Measurements from ENCODE around the gene CARMIL1. TPM values are rescaled to one million over a fixed set of nuclear protein-coding genes. Genes with fewer than 3 reads are reported as not detected.

Gene CARMIL1
- total and polyA plus RNA-seq, 12 donors, result 9.2 to 36.2 (median 14.5) TPM

DNA sequence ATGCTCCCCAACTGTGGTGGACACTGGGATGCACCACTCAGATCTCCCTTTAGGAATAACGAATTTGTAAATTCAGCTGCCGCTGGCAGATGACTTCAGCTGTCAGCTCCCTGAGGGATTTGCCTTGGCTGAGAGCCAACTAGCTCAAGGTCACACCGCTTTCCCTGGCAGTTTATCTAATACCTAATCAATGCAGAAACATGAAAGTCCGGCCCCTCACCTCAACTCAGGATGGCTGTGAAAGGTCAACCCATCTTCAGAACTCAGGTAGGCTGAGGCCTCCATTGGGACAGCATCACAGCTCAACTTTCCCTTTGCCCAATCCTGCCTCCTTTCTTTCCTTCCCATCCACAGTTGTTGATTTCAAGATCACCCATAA lies 350.0 kb downstream of the CARMIL1 start:
- H3K27ac ChIP-seq, result no peak overlapping the region
- H3K4me1 ChIP-seq (replicated peaks in 1 of 2), result no peaks in the 10 kb centered on the region
- 26 to 50% (median 34%) methylated on average over 4 of the region's 4 CpGs for WGBS, 4 donors
- intact Hi-C loops (cut with DNase I), result no loop called here
- H3K4me3 ChIP-seq, result no peak overlapping the region
- TF ChIP-seq, protein P1, sequence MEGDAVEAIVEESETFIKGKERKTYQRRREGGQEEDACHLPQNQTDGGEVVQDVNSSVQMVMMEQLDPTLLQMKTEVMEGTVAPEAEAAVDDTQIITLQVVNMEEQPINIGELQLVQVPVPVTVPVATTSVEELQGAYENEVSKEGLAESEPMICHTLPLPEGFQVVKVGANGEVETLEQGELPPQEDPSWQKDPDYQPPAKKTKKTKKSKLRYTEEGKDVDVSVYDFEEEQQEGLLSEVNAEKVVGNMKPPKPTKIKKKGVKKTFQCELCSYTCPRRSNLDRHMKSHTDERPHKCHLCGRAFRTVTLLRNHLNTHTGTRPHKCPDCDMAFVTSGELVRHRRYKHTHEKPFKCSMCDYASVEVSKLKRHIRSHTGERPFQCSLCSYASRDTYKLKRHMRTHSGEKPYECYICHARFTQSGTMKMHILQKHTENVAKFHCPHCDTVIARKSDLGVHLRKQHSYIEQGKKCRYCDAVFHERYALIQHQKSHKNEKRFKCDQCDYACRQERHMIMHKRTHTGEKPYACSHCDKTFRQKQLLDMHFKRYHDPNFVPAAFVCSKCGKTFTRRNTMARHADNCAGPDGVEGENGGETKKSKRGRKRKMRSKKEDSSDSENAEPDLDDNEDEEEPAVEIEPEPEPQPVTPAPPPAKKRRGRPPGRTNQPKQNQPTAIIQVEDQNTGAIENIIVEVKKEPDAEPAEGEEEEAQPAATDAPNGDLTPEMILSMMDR (IDR thresholded peaks at IDR 0.05), result no peak
- no peak for TF ChIP-seq POLR2A (IDR thresholded peaks at IDR 0.05)
- H3K27me3 ChIP-seq, result no peaks in the 10 kb centered on the region
- DNase-seq, result no peak
- H3K36me3 ChIP-seq (replicated peaks in 1 of 2), result no peaks in the 10 kb centered on the region
- no peaks in the 10 kb centered on the region for H3K9me3 ChIP-seq (replicated peaks in 1 of 3)

DNA sequence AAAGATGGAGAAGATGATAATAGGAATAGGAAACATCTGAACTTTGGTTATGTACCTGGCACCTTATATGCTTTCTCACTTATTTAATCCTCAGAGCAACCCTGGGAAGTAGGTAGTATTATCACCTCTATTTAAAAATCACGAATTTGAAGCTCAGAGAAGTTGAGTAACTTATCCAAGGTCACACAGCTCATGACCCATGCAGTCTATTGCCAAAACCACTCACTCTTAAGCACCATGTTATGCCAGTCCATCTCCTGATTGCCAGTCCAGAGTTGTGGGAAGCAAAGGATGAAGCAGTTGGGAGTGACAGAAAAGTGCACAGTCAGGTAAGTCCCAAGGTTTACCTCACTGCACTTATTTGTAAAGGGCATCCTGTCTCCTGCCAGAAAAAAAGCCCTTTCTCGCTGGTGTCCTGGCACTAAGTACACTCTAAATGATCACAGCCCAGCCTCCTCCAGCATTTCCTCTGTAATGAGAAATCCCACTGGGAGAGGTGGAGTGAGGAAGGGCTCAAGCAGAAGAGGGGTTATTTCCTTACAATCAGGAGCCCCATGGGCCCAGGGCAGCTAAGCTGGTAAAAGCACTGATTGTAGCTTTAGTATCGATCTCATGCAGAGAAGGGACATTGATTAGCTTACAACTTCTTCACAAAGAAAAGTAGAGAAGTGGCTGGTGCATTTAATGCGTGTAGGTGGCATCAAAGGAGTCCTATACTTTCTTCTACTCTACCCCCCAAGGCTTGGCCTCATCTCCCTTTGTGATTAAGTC lies 351.5 kb downstream of the CARMIL1 start:
- DNase-seq, result no peak
- no peak overlapping the region for H3K27ac ChIP-seq
- no peaks in the 10 kb centered on the region for H3K9me3 ChIP-seq (replicated peaks in 1 of 3)
- no peaks in the 10 kb centered on the region for H3K36me3 ChIP-seq (replicated peaks in 1 of 2)
- no peaks in the 10 kb centered on the region for H3K4me1 ChIP-seq (replicated peaks in 1 of 2)
- no peak overlapping the region for H3K4me3 ChIP-seq
- intact Hi-C loops (cut with DNase I), result no loop called here
- 45 to 69% (median 64%) methylated on average over 4 of the region's 4 CpGs for WGBS, 4 donors
- H3K27me3 ChIP-seq, result no peaks in the 10 kb centered on the region
- no peak for TF ChIP-seq POLR2A (IDR thresholded peaks at IDR 0.05)
- TF ChIP-seq, protein P1 (IDR thresholded peaks at IDR 0.05), result no peak

DNA sequence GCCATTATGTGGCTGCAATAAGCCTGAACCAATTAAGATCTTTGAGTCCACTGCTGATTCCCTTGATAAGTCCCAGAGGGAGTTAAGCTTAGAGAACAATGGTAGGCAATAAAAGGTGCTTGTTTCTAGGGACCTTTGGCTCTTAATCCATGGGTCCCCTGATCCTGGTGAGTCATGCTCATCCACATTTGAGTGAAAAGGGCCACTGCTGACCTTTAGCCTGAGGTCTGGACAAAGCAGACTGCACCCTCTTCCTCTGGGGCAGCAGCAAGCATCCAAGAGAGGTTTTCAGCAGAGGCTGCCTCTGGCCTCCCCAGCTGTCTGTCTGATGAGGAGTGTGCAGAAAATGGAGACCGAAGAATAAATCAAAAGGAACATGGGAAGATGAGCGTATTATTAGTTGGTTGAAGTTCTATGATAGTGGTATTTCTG lies 356.7 kb downstream of the CARMIL1 start:
- 86 to 96% (median 92%) methylated on average over 2 of the region's 2 CpGs for WGBS, 4 donors
- Histone ChIP-seq H3K36me3 (replicated peaks in 1 of 2) (no peaks in the 10 kb centered on the region), H3K4me1 (replicated peaks in 1 of 2) (no peaks in the 10 kb centered on the region), H3K27ac (no peak overlapping the region), H3K27me3 (peaks cover 7% of the 10 kb centered on the region), H3K4me3 (no peak overlapping the region), H3K9me3 (replicated peaks in 1 of 3) (no peaks in the 10 kb centered on the region)
- intact Hi-C loops (cut with DNase I), result no loop called here
- TF ChIP-seq, protein P1 (IDR thresholded peaks at IDR 0.05), result no peak
- TF ChIP-seq POLR2A (IDR thresholded peaks at IDR 0.05), result no peak
- no peak for DNase-seq

DNA sequence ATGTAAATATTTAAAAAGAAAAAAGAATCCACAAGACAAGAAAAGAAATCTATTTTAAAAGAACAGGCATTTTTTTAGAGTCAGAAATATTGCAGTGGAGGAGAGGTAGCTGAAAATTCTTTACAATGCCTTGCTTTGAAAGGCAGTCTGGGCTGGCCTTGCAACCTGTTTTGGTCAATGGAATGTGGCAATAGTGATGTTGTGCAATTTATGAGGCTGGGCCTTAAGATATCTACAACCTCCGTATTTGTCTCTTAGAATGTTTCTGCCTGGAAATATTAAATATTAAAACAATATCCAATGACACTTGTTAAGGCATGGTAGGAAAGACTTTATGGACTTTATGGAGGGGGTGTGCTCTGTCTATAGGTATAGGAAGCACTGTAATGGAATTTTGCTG lies 358.0 kb downstream of the CARMIL1 start:
- TF ChIP-seq POLR2A (IDR thresholded peaks at IDR 0.05), result no peak
- TF ChIP-seq, protein P1 (IDR thresholded peaks at IDR 0.05), result no peak
- Histone ChIP-seq H3K9me3 (replicated peaks in 1 of 3) (no peaks in the 10 kb centered on the region), H3K27ac (no peak overlapping the region), H3K36me3 (replicated peaks in 1 of 2) (no peaks in the 10 kb centered on the region), H3K27me3 (peaks cover 11% of the 10 kb centered on the region), H3K4me3 (no peak overlapping the region), H3K4me1 (replicated peaks in 1 of 2) (no peaks in the 10 kb centered on the region)
- intact Hi-C loops (cut with DNase I), result no loop called here
- DNase-seq, result peak in 1 of 7 donors; percentile 47
- 41 to 67% (median 44%) methylated on average over 1 of the region's 1 CpG for WGBS, 4 donors
